ENCODE measurements around the gene MAB21L2. TPM values are rescaled to one million over a fixed set of nuclear protein-coding genes. Genes with fewer than 3 reads are reported as not detected.

Gene MAB21L2
- total RNA-seq, 1 donor from 2014 or later = 1.9 TPM

- H3K36me3 Mint-ChIP-seq (ENCODE audit: low read depth, unreplicated experiment) = no peaks in the 10 kb centered on the region
- no peaks in the 10 kb centered on the region for H3K36me3 ChIP-seq (ENCODE audit: insufficient read depth, low read length)
- H3K9me3 ChIP-seq (ENCODE audit: insufficient read depth, low read depth, low read length) = no peaks in the 10 kb centered on the region
- H3K9me3 Mint-ChIP-seq (ENCODE audit: unreplicated experiment) = no peaks in the 10 kb centered on the region
- FAIRE-seq (no peak), DNase-seq (ENCODE audit: low read depth) (no peak)
- no peaks in the 10 kb centered on the region for H3K4me1 ChIP-seq (ENCODE audit: insufficient read depth, low read length)
- no peak overlapping the region for H3K4me3 ChIP-seq (ENCODE audit: insufficient read depth, low read depth, low read length)
- no peak for TF ChIP-seq EZH2 (IDR thresholded peaks at IDR 0.05; ENCODE audit: insufficient read depth, low read length)
- TF ChIP-seq, protein P1, sequence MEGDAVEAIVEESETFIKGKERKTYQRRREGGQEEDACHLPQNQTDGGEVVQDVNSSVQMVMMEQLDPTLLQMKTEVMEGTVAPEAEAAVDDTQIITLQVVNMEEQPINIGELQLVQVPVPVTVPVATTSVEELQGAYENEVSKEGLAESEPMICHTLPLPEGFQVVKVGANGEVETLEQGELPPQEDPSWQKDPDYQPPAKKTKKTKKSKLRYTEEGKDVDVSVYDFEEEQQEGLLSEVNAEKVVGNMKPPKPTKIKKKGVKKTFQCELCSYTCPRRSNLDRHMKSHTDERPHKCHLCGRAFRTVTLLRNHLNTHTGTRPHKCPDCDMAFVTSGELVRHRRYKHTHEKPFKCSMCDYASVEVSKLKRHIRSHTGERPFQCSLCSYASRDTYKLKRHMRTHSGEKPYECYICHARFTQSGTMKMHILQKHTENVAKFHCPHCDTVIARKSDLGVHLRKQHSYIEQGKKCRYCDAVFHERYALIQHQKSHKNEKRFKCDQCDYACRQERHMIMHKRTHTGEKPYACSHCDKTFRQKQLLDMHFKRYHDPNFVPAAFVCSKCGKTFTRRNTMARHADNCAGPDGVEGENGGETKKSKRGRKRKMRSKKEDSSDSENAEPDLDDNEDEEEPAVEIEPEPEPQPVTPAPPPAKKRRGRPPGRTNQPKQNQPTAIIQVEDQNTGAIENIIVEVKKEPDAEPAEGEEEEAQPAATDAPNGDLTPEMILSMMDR (IDR thresholded peaks at IDR 0.05; ENCODE audit: insufficient read depth, low read depth, low read length) = no peak
- no peaks in the 10 kb centered on the region for H3K79me2 ChIP-seq (ENCODE audit: insufficient read depth, low read length)
- H3K27me3 ChIP-seq (ENCODE audit: insufficient read depth, low read length) = no peaks in the 10 kb centered on the region
- no peak overlapping the region for H2AFZ ChIP-seq (ENCODE audit: low read depth, low read length)
- no peak overlapping the region for H3K4me2 ChIP-seq (ENCODE audit: low read length)
- H3K27me3 Mint-ChIP-seq (ENCODE audit: low read depth, unreplicated experiment) = no peaks in the 10 kb centered on the region
- H3K4me1 Mint-ChIP-seq (ENCODE audit: low read depth, unreplicated experiment) = peaks cover 4% of the 10 kb centered on the region
- H3K27ac Mint-ChIP-seq (ENCODE audit: unreplicated experiment) = no peak overlapping the region
- H3K4me3 Mint-ChIP-seq (ENCODE audit: unreplicated experiment) = no peak overlapping the region
- no peaks in the 10 kb centered on the region for H4K20me1 ChIP-seq (ENCODE audit: insufficient read depth, low read length)
- no peak overlapping the region for H3K9ac ChIP-seq (ENCODE audit: low read length)
- no peak overlapping the region for H3K27ac ChIP-seq (ENCODE audit: low read depth, low read length)
These were observed 19.0 kb downstream of the MAB21L2 start for GRCh38 chr4:150600812-150601445.

- H4K20me1 ChIP-seq (ENCODE audit: insufficient read depth, low read length) = no peaks in the 10 kb centered on the region
- TF ChIP-seq EZH2 (IDR thresholded peaks at IDR 0.05; ENCODE audit: insufficient read depth, low read length) = no peak
- TF ChIP-seq, protein P1 (IDR thresholded peaks at IDR 0.05; ENCODE audit: insufficient read depth, low read depth, low read length) = no peak
- no peaks in the 10 kb centered on the region for H3K27me3 Mint-ChIP-seq (ENCODE audit: low read depth, unreplicated experiment)
- H3K9me3 Mint-ChIP-seq (ENCODE audit: unreplicated experiment) = no peaks in the 10 kb centered on the region
- no peaks in the 10 kb centered on the region for H3K36me3 ChIP-seq (ENCODE audit: insufficient read depth, low read length)
- DNase-seq (ENCODE audit: low read depth) (no peak), FAIRE-seq (no peak)
- H3K4me1 ChIP-seq (ENCODE audit: insufficient read depth, low read length) = no peaks in the 10 kb centered on the region
- no peak overlapping the region for H3K4me3 ChIP-seq (ENCODE audit: insufficient read depth, low read depth, low read length)
- no peak overlapping the region for H3K27ac Mint-ChIP-seq (ENCODE audit: unreplicated experiment)
- H3K9me3 ChIP-seq (ENCODE audit: insufficient read depth, low read depth, low read length) = no peaks in the 10 kb centered on the region
- H3K27ac ChIP-seq (ENCODE audit: low read depth, low read length) = no peak overlapping the region
- H3K4me1 Mint-ChIP-seq (ENCODE audit: low read depth, unreplicated experiment) = peaks cover 4% of the 10 kb centered on the region
- H3K9ac ChIP-seq (ENCODE audit: low read length) = no peak overlapping the region
- H3K4me2 ChIP-seq (ENCODE audit: low read length) = no peak overlapping the region
- H3K27me3 ChIP-seq (ENCODE audit: insufficient read depth, low read length) = no peaks in the 10 kb centered on the region
- H3K79me2 ChIP-seq (ENCODE audit: insufficient read depth, low read length) = no peaks in the 10 kb centered on the region
- H3K4me3 Mint-ChIP-seq (ENCODE audit: unreplicated experiment) = no peak overlapping the region
- H2AFZ ChIP-seq (ENCODE audit: low read depth, low read length) = no peak overlapping the region
- no peaks in the 10 kb centered on the region for H3K36me3 Mint-ChIP-seq (ENCODE audit: low read depth, unreplicated experiment)
These were observed 27.2 kb downstream of the MAB21L2 start for GRCh38 chr4:150609131-150609530.

DNA sequence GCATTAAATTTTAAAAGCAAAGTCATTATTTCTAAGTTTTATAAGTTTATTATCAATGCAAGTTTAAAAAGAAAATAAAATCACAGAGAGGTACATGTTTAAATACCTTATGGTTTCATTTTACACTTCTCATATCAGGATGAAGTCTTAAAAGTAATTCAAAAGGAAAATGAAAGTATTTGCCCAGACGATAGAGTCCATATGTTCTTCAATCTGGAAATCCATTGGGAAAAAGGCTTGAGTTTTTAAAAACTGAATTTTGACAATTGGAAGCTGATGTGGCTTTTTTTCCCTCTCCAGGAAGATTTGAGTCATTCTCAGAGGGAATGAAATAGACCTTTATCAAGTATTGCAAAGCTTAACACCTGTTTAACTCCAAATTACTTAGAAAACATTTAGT, 37.1 kb downstream of the MAB21L2 start:
- H3K27ac ChIP-seq (ENCODE audit: low read depth, low read length) = no peak overlapping the region
- H3K4me3 ChIP-seq (ENCODE audit: insufficient read depth, low read depth, low read length) = no peak overlapping the region
- TF ChIP-seq, protein P1 (IDR thresholded peaks at IDR 0.05; ENCODE audit: insufficient read depth, low read depth, low read length) = no peak
- TF ChIP-seq EZH2 (IDR thresholded peaks at IDR 0.05; ENCODE audit: insufficient read depth, low read length) = no peak
- no peak overlapping the region for H3K4me2 ChIP-seq (ENCODE audit: low read length)
- no peaks in the 10 kb centered on the region for H3K4me1 Mint-ChIP-seq (ENCODE audit: low read depth, unreplicated experiment)
- no peak overlapping the region for H3K9ac ChIP-seq (ENCODE audit: low read length)
- H4K20me1 ChIP-seq (ENCODE audit: insufficient read depth, low read length) = no peaks in the 10 kb centered on the region
- H3K4me1 ChIP-seq (ENCODE audit: insufficient read depth, low read length) = no peaks in the 10 kb centered on the region
- no peak overlapping the region for H3K27ac Mint-ChIP-seq (ENCODE audit: unreplicated experiment)
- no peaks in the 10 kb centered on the region for H3K36me3 Mint-ChIP-seq (ENCODE audit: low read depth, unreplicated experiment)
- H3K27me3 Mint-ChIP-seq (ENCODE audit: low read depth, unreplicated experiment) = no peaks in the 10 kb centered on the region
- peaks cover 5% of the 10 kb centered on the region for H3K9me3 Mint-ChIP-seq (ENCODE audit: unreplicated experiment)
- H2AFZ ChIP-seq (ENCODE audit: low read depth, low read length) = no peak overlapping the region
- no peak overlapping the region for H3K4me3 Mint-ChIP-seq (ENCODE audit: unreplicated experiment)
- no peaks in the 10 kb centered on the region for H3K36me3 ChIP-seq (ENCODE audit: insufficient read depth, low read length)
- H3K9me3 ChIP-seq (ENCODE audit: insufficient read depth, low read depth, low read length) = no peaks in the 10 kb centered on the region
- DNase-seq (ENCODE audit: low read depth) (no peak), FAIRE-seq (no peak)
- no peaks in the 10 kb centered on the region for H3K27me3 ChIP-seq (ENCODE audit: insufficient read depth, low read length)
- H3K79me2 ChIP-seq (ENCODE audit: insufficient read depth, low read length) = no peaks in the 10 kb centered on the region

Measured in astrocyte (in vitro differentiated cells and primary cell).